LNCaP clone FGC (cell line): ENCODE measurements around the gene FRMD4A.

Experiments
- DNase-seq: peaks from one replicate; pipeline ENCODE4 v3.0.0-alpha.2; 2011; ENCODE audit warnings: low read depth
- H3K4me3 ChIP-seq: 2 replicates; pipeline ENCODE4 v1.5.1; 2011; ENCODE audit warnings: mild to moderate bottlenecking, low read depth, low read length, control low read depth
- TF ChIP-seq, protein P1 (sequence below): IDR thresholded peaks from 2 replicates; pipeline ENCODE4 v1.5.1; 2012; ENCODE audit warnings: mild to moderate bottlenecking; ENCODE audit not compliant: control insufficient read depth, insufficient read depth; ENCODE audit errors: extremely low read depth

Gene FRMD4A

DNA sequence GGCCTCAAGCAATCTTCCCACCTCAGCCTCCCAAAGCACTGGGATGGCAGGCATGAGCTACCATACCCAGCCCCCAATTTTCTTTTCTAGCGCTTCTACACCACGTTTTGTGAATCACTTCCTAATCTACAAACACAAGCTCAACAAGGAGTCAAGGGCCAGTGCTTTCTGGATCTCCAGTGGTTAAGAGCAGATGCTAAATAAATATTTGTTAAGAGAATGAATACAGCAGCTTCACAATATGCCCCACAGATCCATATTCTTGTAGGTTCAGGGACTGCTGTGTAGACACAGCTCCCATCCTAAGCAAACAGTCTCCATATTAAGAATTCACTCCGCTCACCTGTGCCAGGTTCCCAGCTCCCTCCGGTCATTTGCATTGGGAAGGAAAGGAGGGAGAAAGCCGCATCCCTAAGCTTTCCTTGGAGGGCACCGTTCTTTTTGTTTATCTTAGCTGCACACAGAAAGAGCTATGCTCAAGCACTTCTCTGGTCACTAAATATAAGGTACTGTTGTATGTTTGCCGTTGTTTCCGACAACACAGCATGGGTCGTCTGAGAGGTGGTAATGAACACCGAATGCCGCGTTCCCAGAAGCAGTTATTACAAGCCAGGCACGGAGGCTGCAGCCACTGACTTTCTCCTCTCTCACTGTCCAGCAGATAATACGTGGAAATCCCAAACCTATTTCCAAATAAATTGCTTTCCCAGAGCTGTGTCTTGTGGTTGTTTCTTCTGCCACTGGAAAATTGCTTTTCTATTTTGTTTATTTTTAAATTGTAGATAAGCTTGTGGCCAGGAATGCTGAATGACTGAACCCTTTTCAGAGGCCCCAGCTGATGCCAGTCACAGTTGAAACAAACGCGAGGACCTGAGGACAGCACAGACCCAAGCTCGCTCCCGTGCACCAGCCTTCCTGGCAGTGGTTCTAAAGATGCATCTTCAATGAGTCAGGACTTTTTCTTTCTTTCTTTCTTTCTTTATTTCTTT lies 526.9 kb downstream of the FRMD4A start:
- no peak for DNase-seq
- no peak overlapping the region for H3K4me3 ChIP-seq
- TF ChIP-seq, protein P1, sequence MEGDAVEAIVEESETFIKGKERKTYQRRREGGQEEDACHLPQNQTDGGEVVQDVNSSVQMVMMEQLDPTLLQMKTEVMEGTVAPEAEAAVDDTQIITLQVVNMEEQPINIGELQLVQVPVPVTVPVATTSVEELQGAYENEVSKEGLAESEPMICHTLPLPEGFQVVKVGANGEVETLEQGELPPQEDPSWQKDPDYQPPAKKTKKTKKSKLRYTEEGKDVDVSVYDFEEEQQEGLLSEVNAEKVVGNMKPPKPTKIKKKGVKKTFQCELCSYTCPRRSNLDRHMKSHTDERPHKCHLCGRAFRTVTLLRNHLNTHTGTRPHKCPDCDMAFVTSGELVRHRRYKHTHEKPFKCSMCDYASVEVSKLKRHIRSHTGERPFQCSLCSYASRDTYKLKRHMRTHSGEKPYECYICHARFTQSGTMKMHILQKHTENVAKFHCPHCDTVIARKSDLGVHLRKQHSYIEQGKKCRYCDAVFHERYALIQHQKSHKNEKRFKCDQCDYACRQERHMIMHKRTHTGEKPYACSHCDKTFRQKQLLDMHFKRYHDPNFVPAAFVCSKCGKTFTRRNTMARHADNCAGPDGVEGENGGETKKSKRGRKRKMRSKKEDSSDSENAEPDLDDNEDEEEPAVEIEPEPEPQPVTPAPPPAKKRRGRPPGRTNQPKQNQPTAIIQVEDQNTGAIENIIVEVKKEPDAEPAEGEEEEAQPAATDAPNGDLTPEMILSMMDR: no peak

DNA sequence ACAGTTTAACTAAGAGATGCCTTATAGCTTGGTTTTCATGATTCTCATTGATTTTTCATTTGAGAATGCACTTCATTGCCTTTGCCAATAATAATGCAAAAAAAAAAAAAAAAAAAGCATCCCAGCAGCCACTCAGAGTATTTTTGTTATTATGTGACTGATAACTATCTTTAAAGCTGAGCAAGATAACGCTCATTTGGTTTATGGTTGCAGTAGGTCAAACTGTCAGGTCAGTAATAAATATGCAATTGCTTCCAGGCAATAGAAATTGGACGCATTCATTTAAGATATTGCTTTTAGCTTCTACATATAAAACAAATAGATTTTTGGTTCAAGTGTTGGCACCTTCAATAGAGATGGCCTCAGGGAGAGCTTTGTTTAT lies 528.8 kb downstream of the FRMD4A start:
- DNase-seq: no peak
- TF ChIP-seq, protein P1: no peak
- no peak overlapping the region for H3K4me3 ChIP-seq

DNA sequence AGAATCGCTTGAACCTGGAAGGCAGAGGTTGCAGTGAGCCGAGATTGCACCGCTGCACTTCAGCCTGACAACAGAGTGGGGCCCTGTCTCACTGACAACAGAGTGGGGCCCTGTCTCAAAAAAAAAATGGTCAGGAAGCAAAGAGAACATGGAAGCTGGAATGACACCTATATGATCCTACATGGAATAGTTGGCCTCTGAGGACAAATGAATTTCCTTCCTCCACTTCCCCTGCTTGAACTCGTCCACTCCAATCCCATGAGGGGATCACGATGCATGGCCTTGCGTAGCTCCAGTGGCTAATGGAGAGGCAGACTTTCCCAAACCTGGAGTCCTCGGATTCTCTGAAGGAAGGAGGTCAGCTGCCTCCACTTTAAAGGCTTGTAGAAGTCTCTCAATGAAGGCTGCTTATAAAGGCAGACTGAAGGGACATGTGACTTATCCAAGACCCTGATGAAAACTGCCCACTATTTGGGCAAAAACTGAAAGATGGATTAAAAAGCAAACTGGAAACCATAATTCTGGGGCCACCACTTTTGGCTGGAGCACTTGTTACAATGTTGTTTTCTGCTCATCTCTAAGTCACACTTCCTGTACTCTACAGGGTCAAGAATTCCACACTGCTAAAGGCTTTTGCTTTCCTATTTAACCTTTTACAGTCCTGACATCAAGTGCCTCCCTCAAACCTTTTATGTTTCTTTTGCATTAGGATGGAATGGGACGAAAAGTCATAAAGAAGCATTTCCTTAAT lies 529.4 kb downstream of the FRMD4A start:
- TF ChIP-seq, protein P1: no peak
- no peak overlapping the region for H3K4me3 ChIP-seq
- DNase-seq: no peak

DNA sequence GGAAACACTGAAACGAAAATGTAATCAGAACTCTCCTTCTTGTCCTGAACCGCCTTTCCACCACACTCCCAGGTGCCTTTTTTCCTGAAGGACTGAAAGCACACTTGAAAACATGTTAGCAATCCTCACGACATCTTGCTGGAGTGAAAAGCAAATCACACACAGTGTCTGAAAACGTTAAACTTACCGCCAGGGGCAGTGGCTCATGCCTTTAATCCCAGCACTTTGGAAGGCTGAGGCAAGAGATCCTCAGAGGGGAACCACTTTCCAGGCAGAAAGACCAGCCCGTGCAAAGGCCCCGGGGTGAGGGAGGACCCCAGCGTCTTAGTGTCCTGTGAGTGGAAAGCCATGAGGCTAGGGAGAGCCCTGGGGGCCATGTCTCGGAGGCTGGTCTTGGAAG lies 533.6 kb downstream of the FRMD4A start:
- TF ChIP-seq, protein P1: no peak
- DNase-seq: no peak

DNA sequence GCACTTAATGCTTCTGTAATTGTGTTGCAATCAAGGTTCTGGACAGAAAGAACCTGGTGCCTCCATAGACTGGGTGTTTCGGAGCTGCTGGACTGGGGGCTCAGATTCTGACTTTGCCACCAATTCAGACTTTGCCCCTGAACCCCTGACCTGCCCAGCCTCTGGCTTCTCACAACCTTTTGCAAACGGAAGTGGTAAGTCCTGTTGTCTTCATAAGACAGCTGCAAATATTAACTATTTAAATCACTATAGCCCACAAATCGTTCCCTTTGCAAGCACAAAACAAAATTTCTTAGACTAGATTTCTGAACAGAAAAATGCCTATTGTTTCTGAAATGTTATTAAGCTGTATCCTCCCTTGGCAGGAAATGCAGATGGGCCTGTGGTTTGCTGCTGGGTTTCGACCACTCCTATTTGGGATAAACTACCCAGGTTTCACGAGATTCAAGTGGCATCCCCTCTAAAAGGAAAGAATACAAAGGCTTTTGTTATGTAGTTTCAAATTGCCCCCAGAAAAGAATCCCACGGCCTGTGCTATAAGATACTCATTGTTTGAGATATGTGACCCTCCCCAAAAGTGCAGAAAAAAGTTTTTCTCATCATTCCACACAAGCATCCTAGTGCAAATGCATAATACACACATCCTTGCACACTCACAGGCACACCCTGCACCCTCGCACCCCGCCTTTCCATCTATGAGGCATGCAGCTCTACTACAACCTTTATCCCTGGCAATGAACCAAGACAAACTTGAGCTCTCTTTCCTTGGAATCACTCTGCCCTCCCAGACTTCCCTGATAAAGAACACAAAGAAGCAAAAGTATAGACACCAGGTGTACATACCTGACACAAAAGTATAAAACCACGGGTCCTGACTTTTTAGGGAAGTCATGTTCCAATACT lies 534.8 kb downstream of the FRMD4A start:
- TF ChIP-seq, protein P1: no peak
- peak; percentile 31 for DNase-seq
- H3K4me3 ChIP-seq: no peak overlapping the region

More for the DNA sequence above, 533.6 kb downstream of the FRMD4A start:
- no peak overlapping the region for H3K4me3 ChIP-seq

DNA sequence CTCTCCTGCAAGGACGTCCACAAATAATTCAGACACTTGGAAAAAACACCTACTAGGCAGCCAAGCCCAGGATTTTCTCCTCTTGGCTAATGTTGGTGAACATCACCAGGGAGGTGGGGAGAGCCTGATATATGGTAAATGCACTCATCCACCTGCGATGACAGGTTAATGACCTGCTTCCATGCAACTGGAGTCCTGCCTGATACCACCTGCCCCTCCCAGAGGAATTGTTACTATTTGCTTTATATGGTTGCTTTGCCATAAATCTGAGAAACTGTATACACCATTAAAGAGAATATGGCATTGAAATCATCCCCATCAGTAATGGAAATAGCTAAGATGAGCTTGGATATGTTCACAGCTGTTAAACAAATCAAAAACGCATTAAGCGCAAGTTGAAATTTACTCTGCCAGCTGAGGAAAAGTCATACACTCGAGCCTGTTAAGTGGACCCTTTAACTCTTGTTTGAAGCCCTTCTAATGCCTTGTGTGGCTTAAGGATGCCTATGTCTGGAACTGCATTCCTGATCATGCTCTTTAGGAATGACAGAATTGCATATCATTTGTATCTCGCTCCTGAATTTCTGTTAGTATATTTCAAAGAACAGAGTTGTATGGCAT lies 535.6 kb downstream of the FRMD4A start:
- no peak overlapping the region for H3K4me3 ChIP-seq
- no peak for DNase-seq
- TF ChIP-seq, protein P1: no peak
